GM21528 (cell line): ENCODE data around the gene SLC16A1.
"Not testable (repeated sequence)": the region's sequence is repeated elsewhere in the genome, so short reads cannot be mapped to it uniquely, and the experiment has no call there.

Source experiments
- ATAC-seq: cut with Tn5 transposase; IDR thresholded peaks from one replicate; pipeline ENCODE4 v1.9.1; 2021; ENCODE audit warnings: mild to moderate bottlenecking, moderate library complexity; ENCODE audit not compliant: unreplicated experiment, low FRiP score

Gene SLC16A1

GRCh38 chr1:112888630-112889029 is 67.4 kb downstream of the SLC16A1 start:
- no peak for ATAC-seq

DNA sequence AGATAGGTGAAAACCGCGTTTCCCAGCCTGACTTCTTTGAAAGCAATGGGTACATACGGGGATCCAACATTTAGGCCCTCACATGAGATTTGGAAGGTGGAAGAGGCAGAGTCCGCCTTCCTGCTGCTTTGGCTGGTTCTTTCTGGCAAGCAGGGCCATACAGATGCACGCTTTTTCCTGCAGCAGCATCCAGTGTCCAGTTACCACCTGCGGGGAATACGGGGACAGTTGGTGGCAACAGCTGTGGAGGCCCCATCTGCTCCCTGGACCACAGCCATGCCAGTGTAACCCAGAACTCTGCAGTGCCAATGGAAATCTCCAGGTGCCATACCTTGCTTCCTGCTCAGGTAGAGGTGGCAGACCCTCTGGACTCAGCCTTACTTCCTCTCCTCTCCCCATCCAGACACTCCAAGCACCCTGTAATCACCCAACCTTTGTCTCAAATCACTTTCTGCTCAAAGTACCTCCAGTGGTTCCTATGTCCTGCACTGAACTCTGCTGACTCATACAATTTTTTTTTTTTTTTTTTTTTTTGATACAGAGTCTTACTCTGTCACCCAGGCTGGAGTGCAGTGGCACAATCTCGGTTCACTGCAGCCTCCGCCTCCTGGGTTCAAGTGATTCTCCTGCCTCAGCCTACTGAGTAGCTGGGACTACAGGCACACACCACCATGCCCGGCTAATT is 68.3 kb downstream of the SLC16A1 start:
- ATAC-seq = no peak

DNA sequence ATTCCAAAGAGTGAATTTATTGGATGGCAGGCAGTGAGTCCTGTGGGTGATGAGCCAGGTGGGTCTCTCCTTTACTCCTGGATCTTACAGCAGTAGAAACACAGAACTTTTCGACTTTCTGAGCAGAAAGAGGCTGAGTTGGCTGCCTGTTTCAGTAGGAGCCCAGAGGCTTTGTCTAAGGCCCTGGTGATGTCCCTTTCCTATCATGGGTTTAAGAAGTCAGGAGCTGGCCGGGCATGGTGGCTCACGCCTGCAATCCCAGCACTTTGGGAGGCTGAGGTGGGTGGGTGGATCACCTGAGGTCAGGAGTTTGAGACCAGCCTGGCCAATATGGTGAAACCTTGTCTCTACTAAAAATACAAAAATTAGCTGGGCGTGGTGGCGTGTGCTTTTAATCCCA is 71.0 kb downstream of the SLC16A1 start:
- not testable (repeated sequence) for ATAC-seq

- no peak for ATAC-seq
These were observed 73.7 kb downstream of the SLC16A1 start for GRCh38 chr1:112882271-112882744.

DNA sequence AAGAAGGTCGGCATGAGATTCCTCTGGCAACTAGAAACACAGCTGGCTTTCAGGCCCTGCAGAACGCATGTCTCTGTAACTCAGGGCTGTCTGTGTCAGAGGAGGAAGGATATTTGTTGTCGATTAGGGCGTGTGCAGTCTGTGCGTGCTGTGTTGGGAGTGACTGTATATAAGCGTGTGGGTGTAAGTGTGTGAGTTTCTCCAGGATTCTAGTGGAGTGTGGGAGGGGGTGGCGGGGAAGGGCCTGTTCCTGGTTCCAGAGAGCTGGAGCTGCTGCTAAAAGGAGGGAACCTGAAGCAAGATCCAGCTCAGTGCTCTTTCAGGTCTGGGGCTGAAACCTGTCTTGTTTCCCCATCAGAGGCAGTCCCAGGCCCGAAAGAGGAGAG is 74.3 kb downstream of the SLC16A1 start:
- ATAC-seq = no peak

- no peak for ATAC-seq
These were observed 76.2 kb downstream of the SLC16A1 start for GRCh38 chr1:112879834-112880233.

DNA sequence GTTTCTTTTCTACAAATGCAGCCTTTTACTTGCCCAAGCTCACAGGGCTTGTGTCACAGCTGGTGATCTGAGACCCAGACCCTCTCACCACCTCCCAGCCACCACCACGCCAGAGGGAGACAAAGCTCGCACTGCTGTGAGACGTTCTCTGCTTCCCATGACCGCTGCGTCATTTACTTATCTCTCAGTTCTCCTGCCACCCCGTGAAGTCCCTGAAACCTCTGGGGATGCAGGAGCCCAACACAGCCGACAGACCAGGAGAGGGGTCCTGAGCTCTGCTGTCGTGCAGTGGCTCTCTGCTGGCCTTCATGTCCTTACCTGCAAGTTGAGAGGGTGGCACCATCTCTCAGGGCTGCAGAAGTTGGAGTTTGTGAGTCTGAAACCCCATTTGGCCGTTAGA is 77.7 kb downstream of the SLC16A1 start:
- no peak for ATAC-seq

- no peak for ATAC-seq
These were observed 78.2 kb downstream of the SLC16A1 start for GRCh38 chr1:112877750-112878149.

DNA sequence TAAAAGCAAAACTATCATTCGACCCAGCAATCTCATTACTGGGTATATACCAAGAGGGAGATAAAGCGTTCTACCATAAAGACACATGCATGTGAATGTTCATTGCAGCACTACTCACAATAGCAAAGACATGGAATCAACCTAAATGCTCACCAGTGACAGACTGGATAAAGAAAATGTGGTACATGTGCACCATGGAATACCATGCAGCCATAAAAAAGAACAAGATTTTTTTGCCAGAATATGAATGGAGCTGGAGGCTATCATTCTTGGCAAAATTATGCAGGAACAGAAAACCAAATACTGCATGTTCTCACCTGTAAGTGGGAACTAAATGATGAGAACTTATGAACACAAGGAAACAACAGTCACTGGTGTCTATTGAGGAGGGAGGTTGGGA is 79.7 kb downstream of the SLC16A1 start:
- no peak for ATAC-seq

DNA sequence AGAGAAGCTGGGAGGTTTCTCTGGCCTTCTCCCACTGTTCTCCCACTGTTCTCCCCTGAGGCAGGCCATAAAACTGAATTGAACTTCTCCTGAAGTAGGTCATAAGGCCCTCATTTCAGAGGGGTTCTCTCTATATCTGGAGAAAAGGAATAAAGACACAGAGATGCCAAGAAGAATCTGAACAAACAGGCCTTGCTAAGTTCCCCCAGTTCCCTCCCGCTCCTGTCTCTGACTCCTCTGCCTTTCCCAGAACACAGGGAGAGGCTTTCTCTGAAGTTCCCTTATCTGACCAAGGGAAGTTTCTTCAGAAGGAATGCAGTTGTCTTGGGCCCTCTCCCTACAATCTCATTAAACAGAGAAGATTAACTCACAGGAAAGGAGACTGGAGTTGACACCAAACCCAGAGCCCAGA is 83.4 kb downstream of the SLC16A1 start:
- no peak for ATAC-seq

DNA sequence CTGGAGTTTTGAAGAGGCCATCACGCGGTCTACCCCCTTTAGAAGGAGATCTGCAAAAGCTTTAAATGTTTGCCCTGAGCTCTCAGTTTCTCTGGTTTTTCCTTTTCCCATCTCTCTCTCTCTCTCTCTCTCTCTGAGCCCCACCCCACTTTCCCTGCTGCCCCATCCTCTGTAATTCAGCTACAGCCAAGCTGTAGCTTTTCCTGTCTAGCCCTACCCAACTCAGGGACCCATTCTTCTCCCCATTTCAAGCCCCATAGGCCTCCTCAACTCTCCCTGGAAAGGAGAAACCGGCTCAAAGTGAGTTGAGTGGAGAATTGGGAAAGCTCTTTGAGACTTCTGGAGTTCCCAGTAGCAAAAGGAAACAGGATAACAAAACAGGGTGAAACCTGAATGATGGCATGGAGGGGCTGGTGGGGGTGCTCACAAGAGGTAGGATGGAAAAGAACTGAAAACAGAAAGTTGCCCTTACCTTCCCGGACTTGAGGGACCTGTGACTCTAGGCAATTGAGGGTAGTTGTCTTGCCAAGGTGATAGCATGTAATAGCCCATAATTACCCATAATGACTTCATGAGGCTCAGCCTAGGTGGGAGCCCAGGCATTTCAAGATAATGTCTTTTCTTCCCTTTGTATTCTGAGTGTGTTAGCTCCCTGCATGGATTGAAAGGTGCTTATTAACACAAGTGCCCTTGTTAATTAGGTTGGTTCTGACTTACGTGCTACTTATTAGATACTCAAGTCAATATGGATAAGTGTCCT is 84.9 kb downstream of the SLC16A1 start:
- ATAC-seq = no peak

GRCh38 chr1:112869895-112870294 is 86.1 kb downstream of the SLC16A1 start:
- ATAC-seq = no peak

- ATAC-seq = no peak
These were observed 87.8 kb downstream of the SLC16A1 start for GRCh38 chr1:112868191-112868590.

- no peak for ATAC-seq
These were observed 89.0 kb downstream of the SLC16A1 start for GRCh38 chr1:112866981-112867380.

DNA sequence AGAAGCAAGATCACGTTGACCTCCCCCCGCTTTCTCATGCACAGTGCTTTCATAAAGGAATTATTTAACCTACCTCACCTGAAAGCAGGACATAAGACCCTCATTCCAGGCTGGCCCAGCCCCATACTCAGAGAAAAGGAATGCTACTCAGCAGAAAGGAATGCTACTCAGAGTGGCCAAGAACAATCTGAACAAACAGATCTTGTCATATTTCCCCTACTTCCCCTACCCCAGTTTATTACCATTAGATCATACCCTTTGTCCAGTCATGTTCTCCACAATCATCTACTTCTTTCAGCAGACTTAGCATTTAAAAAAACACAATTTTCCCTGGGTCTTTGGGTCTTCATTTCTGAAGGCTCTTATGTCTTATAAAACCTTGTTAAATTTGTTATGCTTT is 89.8 kb downstream of the SLC16A1 start:
- no peak for ATAC-seq

DNA sequence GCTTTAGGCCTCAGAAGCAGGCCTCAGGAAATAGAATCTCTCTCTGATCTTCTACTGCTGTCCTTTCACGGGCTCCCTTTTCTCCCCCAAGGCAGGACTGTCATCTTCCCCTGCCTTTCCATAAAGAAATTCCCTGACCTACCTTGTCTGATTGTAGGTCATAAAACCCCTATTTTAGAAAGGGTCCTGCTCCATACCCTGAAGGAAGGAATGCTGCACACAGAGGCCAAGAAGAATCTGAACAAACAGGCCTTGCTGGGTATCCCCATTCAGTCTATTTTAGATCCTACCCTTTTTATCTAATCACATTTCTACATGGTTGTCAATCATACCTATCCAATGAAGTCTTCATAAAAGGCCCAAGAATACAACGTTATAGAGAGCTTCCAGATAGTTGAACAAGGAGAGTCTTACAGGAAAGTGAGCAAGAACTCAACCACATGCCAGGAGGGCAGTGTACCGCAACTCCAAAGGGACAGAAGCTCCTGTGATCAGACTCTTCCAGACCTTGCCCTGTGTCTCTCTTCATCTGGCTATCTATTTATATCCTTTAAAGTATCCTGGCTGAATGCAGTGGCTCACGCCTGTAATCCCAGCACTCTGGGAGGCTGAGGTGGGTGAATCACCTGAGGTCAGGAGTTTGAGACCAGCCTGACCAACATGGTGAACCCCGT is 93.1 kb downstream of the SLC16A1 start:
- ATAC-seq = no peak
